ENCODE data around the gene AGAP3. TPM values are rescaled to one million over a fixed set of nuclear protein-coding genes. Genes with fewer than 3 reads are reported as not detected.

Gene AGAP3
- total RNA-seq, 1 donor from 2014 or later: 7.4 TPM

DNA sequence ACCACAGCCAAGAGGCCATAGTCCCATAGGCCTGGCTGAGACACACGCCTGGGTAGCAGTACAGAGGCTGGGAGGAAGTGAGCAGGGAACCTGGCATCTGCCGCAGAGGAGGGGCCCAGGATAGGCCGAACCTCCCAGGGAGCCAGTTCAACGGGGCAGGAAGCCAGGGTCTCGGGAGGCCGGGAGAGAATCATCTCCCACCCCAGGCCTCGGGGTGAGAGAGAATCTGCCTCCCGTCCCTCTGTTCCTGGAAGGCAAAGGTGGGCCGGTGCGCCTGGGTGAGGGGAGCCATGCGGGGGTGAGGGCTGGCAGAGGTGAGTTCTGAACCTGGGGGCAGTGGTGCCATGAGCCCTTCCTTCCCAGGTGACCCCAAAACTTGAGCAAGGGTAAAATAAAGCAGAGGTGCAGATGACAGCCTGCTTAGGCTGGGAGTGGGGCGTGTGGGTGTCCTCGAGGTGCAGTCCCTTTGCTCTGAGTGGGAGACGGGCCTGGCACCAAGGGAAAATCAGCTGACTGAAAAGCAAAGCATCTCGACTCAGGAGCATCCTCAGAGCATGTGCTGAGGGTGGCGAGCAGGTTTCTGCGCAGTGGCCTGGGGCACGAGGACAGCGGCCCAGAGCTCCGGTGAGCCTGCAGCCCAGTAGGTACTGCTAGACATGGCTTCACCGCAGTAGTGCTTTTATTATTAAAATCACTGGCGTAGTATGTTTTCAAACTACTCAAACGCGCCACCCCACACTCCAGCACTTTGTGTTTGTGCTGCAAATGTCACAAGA is 15.5 kb downstream of the AGAP3 start:
- H3K27ac Mint-ChIP-seq: no peak overlapping the region
- POLR2A ChIA-PET: interaction anchor here (0.6 kb wide), 1 partner anchor 1676 kb away, joined by 7 read pairs; no protein-coding TSS in a partner anchor
- H3K36me3 Mint-ChIP-seq (ENCODE audit: low read depth): no peaks in the 10 kb centered on the region
- H3K27me3 Mint-ChIP-seq: peaks cover 2% of the 10 kb centered on the region
- no peaks in the 10 kb centered on the region for H3K9me3 Mint-ChIP-seq
- CTCF ChIA-PET: no interaction called here
- ATAC-seq (ENCODE audit: low read depth) (no peak), DNase-seq (no peak)
- TF ChIP-seq, protein P1, sequence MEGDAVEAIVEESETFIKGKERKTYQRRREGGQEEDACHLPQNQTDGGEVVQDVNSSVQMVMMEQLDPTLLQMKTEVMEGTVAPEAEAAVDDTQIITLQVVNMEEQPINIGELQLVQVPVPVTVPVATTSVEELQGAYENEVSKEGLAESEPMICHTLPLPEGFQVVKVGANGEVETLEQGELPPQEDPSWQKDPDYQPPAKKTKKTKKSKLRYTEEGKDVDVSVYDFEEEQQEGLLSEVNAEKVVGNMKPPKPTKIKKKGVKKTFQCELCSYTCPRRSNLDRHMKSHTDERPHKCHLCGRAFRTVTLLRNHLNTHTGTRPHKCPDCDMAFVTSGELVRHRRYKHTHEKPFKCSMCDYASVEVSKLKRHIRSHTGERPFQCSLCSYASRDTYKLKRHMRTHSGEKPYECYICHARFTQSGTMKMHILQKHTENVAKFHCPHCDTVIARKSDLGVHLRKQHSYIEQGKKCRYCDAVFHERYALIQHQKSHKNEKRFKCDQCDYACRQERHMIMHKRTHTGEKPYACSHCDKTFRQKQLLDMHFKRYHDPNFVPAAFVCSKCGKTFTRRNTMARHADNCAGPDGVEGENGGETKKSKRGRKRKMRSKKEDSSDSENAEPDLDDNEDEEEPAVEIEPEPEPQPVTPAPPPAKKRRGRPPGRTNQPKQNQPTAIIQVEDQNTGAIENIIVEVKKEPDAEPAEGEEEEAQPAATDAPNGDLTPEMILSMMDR (IDR thresholded peaks at IDR 0.05): no peak
- intact Hi-C loops (cut with micrococcal nuclease): no loop called here
- no peaks in the 10 kb centered on the region for H3K4me1 Mint-ChIP-seq
- no peak overlapping the region for H3K4me3 Mint-ChIP-seq

DNA sequence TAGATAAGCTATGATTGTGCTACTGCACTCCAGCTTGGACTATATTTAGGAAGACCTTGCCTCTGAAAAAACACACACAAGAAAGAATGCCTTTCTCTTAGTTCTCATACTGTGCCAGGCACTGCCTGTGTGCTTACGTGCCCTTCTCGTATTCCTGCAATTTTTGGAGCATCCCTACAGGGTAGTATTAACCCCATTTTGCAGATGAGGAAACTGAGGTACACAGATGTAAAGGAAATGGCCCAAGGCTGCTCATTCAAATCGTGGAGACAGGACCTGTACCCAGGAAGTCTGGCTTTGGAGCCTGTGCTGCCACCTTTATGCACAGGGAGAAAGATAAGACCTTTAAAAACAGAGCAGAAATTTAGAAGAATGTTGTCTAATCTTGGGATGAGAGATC is 16.7 kb downstream of the AGAP3 start:
- DNase-seq: no peak
- H3K27me3 Mint-ChIP-seq: peaks cover 2% of the 10 kb centered on the region
- no peak overlapping the region for H3K4me3 Mint-ChIP-seq
- H3K27ac Mint-ChIP-seq: no peak overlapping the region
- no peaks in the 10 kb centered on the region for H3K9me3 Mint-ChIP-seq
- ChIA-PET POLR2A (no interaction called here), CTCF (no interaction called here)
- TF ChIP-seq, protein P1 (IDR thresholded peaks at IDR 0.05): no peak
- H3K36me3 Mint-ChIP-seq (ENCODE audit: low read depth): no peaks in the 10 kb centered on the region
- intact Hi-C loops (cut with micrococcal nuclease): no loop called here
- H3K4me1 Mint-ChIP-seq: no peaks in the 10 kb centered on the region
- no peak for ATAC-seq (ENCODE audit: low read depth)

DNA sequence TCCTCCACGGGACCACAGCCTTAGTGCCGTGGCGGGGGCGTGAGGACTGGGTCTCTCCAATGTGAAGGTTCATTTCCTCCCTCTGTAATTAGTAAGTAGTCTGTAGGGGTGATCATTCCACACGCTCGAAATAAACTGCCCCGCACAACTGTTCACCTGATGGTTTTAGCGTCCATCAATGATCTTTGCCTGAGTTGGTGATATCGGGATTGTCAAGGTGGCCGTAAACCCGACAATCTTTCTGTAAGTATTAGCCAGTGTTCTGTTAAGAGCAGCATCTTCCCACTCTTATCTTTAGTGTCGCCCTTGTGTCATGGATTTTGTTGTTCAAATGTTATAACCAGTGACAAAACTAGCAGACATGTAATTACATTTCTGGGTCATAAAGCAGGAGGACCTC is 17.7 kb downstream of the AGAP3 start:
- TF ChIP-seq, protein P1 (IDR thresholded peaks at IDR 0.05): no peak
- H3K27ac Mint-ChIP-seq: no peak overlapping the region
- H3K4me1 Mint-ChIP-seq: no peaks in the 10 kb centered on the region
- intact Hi-C loops (cut with micrococcal nuclease): no loop called here
- H3K27me3 Mint-ChIP-seq: peaks cover 2% of the 10 kb centered on the region
- H3K36me3 Mint-ChIP-seq (ENCODE audit: low read depth): no peaks in the 10 kb centered on the region
- H3K4me3 Mint-ChIP-seq: no peak overlapping the region
- POLR2A ChIA-PET: no interaction called here
- ATAC-seq (ENCODE audit: low read depth): no peak
- no peak for DNase-seq
- CTCF ChIA-PET: no interaction called here
- H3K9me3 Mint-ChIP-seq: no peaks in the 10 kb centered on the region

DNA sequence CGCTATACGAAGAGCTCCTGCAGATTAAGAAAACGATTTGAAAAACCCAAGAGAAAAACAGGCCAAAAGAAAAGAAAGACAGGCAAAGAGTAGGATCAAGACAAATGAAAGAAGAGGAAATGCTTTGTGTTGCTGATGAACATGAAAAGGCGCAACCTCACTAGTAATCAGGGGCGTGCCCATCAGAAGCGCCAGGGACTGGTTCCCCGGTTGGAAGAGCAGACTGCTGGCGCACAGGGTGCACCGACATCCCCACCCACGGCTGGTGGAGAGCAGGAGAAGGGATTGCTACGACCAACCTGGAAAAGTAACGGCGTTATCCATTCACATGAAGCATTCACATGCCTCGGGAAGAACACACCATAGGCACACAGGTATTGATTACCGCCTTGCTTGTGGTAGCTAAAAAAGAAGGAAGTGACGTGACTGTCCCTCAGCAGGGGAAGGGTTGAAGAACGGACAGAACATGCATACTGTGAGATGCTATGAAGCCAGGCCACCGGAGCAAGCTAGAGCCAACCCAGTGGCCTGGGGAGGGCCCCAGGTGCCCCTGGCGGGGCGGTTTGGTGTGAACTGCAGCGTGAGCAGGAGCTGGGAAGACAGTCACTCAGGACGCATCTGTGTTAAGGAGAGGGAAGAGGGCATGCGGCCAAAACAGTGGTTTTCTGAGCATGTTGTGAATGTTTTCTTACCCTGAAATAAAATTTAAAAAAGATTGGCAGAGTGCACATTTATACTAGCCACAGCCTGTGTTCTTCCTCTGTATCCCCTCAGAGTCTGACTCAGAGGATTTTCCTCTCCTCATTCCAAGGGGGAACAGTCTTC is 18.3 kb downstream of the AGAP3 start:
- intact Hi-C loops (cut with micrococcal nuclease): no loop called here
- Mint-ChIP-seq H3K27ac (no peak overlapping the region), H3K4me1 (no peaks in the 10 kb centered on the region), H3K9me3 (no peaks in the 10 kb centered on the region), H3K27me3 (peaks cover 2% of the 10 kb centered on the region), H3K4me3 (no peak overlapping the region), H3K36me3 (ENCODE audit: low read depth) (no peaks in the 10 kb centered on the region)
- no peak for DNase-seq
- ChIA-PET POLR2A (interaction anchor here (0.9 kb wide), 1 partner anchor 16 kb away, joined by 3 read pairs; no protein-coding TSS in a partner anchor), CTCF (no interaction called here)
- TF ChIP-seq, protein P1 (IDR thresholded peaks at IDR 0.05): no peak
- ATAC-seq (ENCODE audit: low read depth): no peak

DNA sequence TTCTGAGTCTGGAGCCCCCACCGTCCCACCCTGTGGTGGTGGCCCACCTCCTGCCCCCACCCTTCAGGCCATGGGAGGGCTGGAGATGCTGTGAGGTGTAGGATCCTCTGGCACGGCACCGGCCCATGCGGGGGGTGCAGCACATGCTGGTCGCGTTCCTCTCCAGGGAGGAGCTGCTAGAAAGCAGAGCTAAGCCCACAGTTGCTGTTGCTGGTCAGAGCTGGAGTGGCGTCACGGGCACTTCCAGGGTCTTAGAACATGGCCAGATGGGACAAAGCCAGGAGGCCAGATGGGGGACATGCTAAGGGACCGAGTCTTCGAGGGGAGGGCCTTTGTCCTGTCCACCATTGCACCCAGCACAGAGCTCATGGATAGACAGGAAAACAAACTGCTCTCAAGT is 21.6 kb downstream of the AGAP3 start:
- DNase-seq: no peak
- TF ChIP-seq, protein P1 (IDR thresholded peaks at IDR 0.05): no peak
- Mint-ChIP-seq H3K27ac (no peak overlapping the region), H3K36me3 (ENCODE audit: low read depth) (no peaks in the 10 kb centered on the region), H3K9me3 (no peaks in the 10 kb centered on the region), H3K4me1 (no peaks in the 10 kb centered on the region), H3K4me3 (no peak overlapping the region), H3K27me3 (peaks cover 10% of the 10 kb centered on the region)
- ChIA-PET POLR2A (interaction anchor here (0.6 kb wide), 1 partner anchor 23 kb away, joined by 7 read pairs; no protein-coding TSS in a partner anchor), CTCF (interaction anchor here (1.0 to 6.7 kb wide), 4 partner anchors 16 to 209 kb away, joined by 3 to 43 read pairs (median 6); no protein-coding TSS in a partner anchor)
- no peak for ATAC-seq (ENCODE audit: low read depth)
- intact Hi-C loops (cut with micrococcal nuclease): no loop called here

All from activated B cell treated with CpG ODN at 0.5 μM for 24 hours (primary cell).